HG03108 (cell line): ENCODE measurements around the gene AP1AR.

Experiments used
- ATAC-seq: cut with Tn5 transposase; IDR thresholded peaks from one replicate; pipeline ENCODE4 v1.9.1; 2021; ENCODE audit warnings: moderate library complexity; ENCODE audit not compliant: unreplicated experiment

AP1AR gene

GRCh38 chr4:112219826-112220366 lies 11.7 kb upstream of the AP1AR start:
- no peak for ATAC-seq

GRCh38 chr4:112222219-112222955 lies 9.2 kb upstream of the AP1AR start:
- ATAC-seq, result no peak

GRCh38 chr4:112225157-112225556 lies 6.4 kb upstream of the AP1AR start:
- ATAC-seq, result no peak

GRCh38 chr4:112230879-112231778 lies 458 bp upstream of the AP1AR start:
- peak; percentile 83 for ATAC-seq

GRCh38 chr4:112234952-112235609 lies 3.5 kb downstream of the AP1AR start:
- ATAC-seq, result no peak

GRCh38 chr4:112236040-112236439 lies 4.5 kb downstream of the AP1AR start:
- no peak for ATAC-seq

GRCh38 chr4:112238833-112239232 lies 7.2 kb downstream of the AP1AR start:
- no peak for ATAC-seq

- ATAC-seq, result no peak
These were observed 13.8 kb downstream of the AP1AR start for GRCh38 chr4:112245383-112245782.

GRCh38 chr4:112247021-112247420 lies 15.4 kb downstream of the AP1AR start:
- ATAC-seq, result no peak

- ATAC-seq, result no peak
These were observed 19.5 kb downstream of the AP1AR start for GRCh38 chr4:112251019-112251643.

GRCh38 chr4:112252234-112252633 lies 20.6 kb downstream of the AP1AR start:
- ATAC-seq, result no peak

GRCh38 chr4:112253382-112254000 lies 21.9 kb downstream of the AP1AR start:
- peak; percentile 92 for ATAC-seq

- ATAC-seq, result no peak
These were observed 25.5 kb downstream of the AP1AR start for GRCh38 chr4:112257098-112257497.

GRCh38 chr4:112266823-112267222 lies 35.2 kb downstream of the AP1AR start:
- ATAC-seq, result no peak

- no peak for ATAC-seq
These were observed 38.5 kb downstream of the AP1AR start for GRCh38 chr4:112270051-112270450.

- ATAC-seq, result no peak
These were observed 39.2 kb downstream of the AP1AR start for GRCh38 chr4:112270640-112271421.

GRCh38 chr4:112272292-112272691 lies 40.7 kb downstream of the AP1AR start:
- no peak for ATAC-seq

- ATAC-seq, result no peak
These were observed 43.4 kb downstream of the AP1AR start for GRCh38 chr4:112274959-112275358.

GRCh38 chr4:112276113-112276512 lies 44.5 kb downstream of the AP1AR start:
- ATAC-seq, result no peak

- ATAC-seq, result no peak
These were observed 45.6 kb downstream of the AP1AR start for GRCh38 chr4:112277220-112277619.
